Measurements from ENCODE around the gene GABRR2.

Gene GABRR2

GRCh38 chr6:89208551-89208950 is 106.5 kb downstream of the GABRR2 start:
- TF ChIP-seq CTCF (IDR thresholded peaks at IDR 0.05; ENCODE audit: low read depth, low read length, missing control alignments) = no peak
- DNase-seq = no peak

More at GRCh38 chr6:89208551-89208950, 106.5 kb downstream of the GABRR2 start:
- in situ Hi-C loops (cut with HindIII; ENCODE audit: low pct_ligation_motif_present, low sequenced_read_pairs) = no loop called here
- Histone ChIP-seq H3K27ac (no peak overlapping the region), H3K4me3 (ENCODE audit: low read depth, low read length) (no peak overlapping the region), H3K36me3 (replicated peaks) (no peaks in the 10 kb centered on the region), H3K27me3 (replicated peaks) (no peaks in the 10 kb centered on the region)
